ENCODE results near the gene IRGM. TPM values are rescaled to one million over a fixed set of nuclear protein-coding genes. Genes with fewer than 3 reads are reported as not detected.
A peak's percentile ranks its signal among the peaks of the same experiment; 100 is the strongest.
"Not testable (repeated sequence)": the region's sequence is repeated elsewhere in the genome, so short reads cannot be mapped to it uniquely, and the experiment has no call there.

The IRGM gene
- total RNA-seq, 4 donors from 2014 or later, result 0.67 TPM; not detected in 3

GRCh38 chr5:150846654-150847333 lies 473 bp downstream of the IRGM start:
- H3K9me3 ChIP-seq, result no peaks in the 10 kb centered on the region
- 59 to 65% methylated on average over 22 of the region's 22 CpGs for WGBS, 2 donors
- no peak overlapping the region for H3K4me3 ChIP-seq (replicated peaks in 1 of 3)
- H3K36me3 ChIP-seq, result no peaks in the 10 kb centered on the region
- peak; percentile 26 to 34 for DNase-seq
- no peaks in the 10 kb centered on the region for H3K27me3 ChIP-seq
- intact Hi-C loops (cut with DNase I), result loop anchor here (5.0 kb wide), 2 partner anchors 39 to 284 kb away; no protein-coding TSS in a partner anchor
- TF ChIP-seq CTCF (IDR thresholded peaks at IDR 0.05) (peak in 5 of 6 experiments; percentile 21 to 80 (median 62)), POLR2A (IDR thresholded peaks at IDR 0.05) (no peak)
- no peak overlapping the region for H3K27ac ChIP-seq
- no peaks in the 10 kb centered on the region for H3K4me1 ChIP-seq

GRCh38 chr5:150847334-150847695 lies 994 bp downstream of the IRGM start:
- Histone ChIP-seq H3K9me3 (no peaks in the 10 kb centered on the region), H3K27ac (no peak overlapping the region), H3K27me3 (no peaks in the 10 kb centered on the region), H3K36me3 (no peaks in the 10 kb centered on the region), H3K4me3 (replicated peaks in 1 of 3) (no peak overlapping the region), H3K4me1 (no peaks in the 10 kb centered on the region)
- intact Hi-C loops (cut with DNase I), result loop anchor here (5.0 kb wide), 2 partner anchors 40 to 285 kb away; no protein-coding TSS in a partner anchor
- no peak for DNase-seq
- no peak for TF ChIP-seq POLR2A (IDR thresholded peaks at IDR 0.05)
- no peak for TF ChIP-seq CTCF (IDR thresholded peaks at IDR 0.05)
- 37 to 48% methylated on average over 5 of the region's 5 CpGs for WGBS, 2 donors

GRCh38 chr5:150848271-150848670 lies 1.9 kb downstream of the IRGM start:
- H3K9me3 ChIP-seq, result no peaks in the 10 kb centered on the region
- intact Hi-C loops (cut with DNase I), result loop anchor here (5.0 kb wide), 2 partner anchors 41 to 286 kb away; no protein-coding TSS in a partner anchor

GRCh38 chr5:150851039-150851438 lies 4.7 kb downstream of the IRGM start:
- no peaks in the 10 kb centered on the region for H3K36me3 ChIP-seq
- no peak overlapping the region for H3K27ac ChIP-seq
- no peak overlapping the region for H3K4me3 ChIP-seq (replicated peaks in 1 of 3)
- 78 to 82% methylated on average over 3 of the region's 3 CpGs for WGBS, 2 donors
- H3K4me1 ChIP-seq, result no peaks in the 10 kb centered on the region
- intact Hi-C loops (cut with DNase I), result no loop called here
- DNase-seq, result no peak
- no peaks in the 10 kb centered on the region for H3K27me3 ChIP-seq
- no peaks in the 10 kb centered on the region for H3K9me3 ChIP-seq
- TF ChIP-seq CTCF (IDR thresholded peaks at IDR 0.05), result no peak
- TF ChIP-seq POLR2A (IDR thresholded peaks at IDR 0.05), result no peak

More at GRCh38 chr5:150848271-150848670, 1.9 kb downstream of the IRGM start:
- Histone ChIP-seq H3K36me3 (no peaks in the 10 kb centered on the region), H3K4me3 (replicated peaks in 1 of 3) (no peak overlapping the region), H3K4me1 (no peaks in the 10 kb centered on the region), H3K27ac (no peak overlapping the region), H3K27me3 (no peaks in the 10 kb centered on the region)
- DNase-seq, result no peak
- 78 to 90% methylated on average over 4 of the region's 4 CpGs for WGBS, 2 donors
- TF ChIP-seq POLR2A (IDR thresholded peaks at IDR 0.05) (no peak), CTCF (IDR thresholded peaks at IDR 0.05) (no peak)

- Histone ChIP-seq H3K27me3 (no peaks in the 10 kb centered on the region), H3K4me3 (replicated peaks in 1 of 3) (no peak overlapping the region), H3K27ac (no peak overlapping the region), H3K9me3 (no peaks in the 10 kb centered on the region), H3K4me1 (no peaks in the 10 kb centered on the region), H3K36me3 (no peaks in the 10 kb centered on the region)
- 90 to 93% methylated on average over 2 of the region's 2 CpGs for WGBS, 2 donors
- TF ChIP-seq CTCF (IDR thresholded peaks at IDR 0.05) (no peak), POLR2A (IDR thresholded peaks at IDR 0.05) (no peak)
- DNase-seq, result no peak
- intact Hi-C loops (cut with DNase I), result no loop called here
These were observed 7.2 kb downstream of the IRGM start for GRCh38 chr5:150853561-150853960.

- DNase-seq; H3K27me3 ChIP-seq; H3K4me3 ChIP-seq (replicated peaks in 1 of 3); H3K4me1 ChIP-seq; H3K9me3 ChIP-seq; intact Hi-C loops (cut with DNase I); H3K36me3 ChIP-seq; H3K27ac ChIP-seq: not testable (repeated sequence)
- 94% methylated on average over 3 of the region's 3 CpGs for WGBS, 2 donors
These were observed 10.4 kb downstream of the IRGM start for GRCh38 chr5:150856700-150857099.

Measured in thyroid gland (tissue), 4 donors.